Mucosa of stomach (tissue), 1 donor: ENCODE data around the gene SV2B.

Experiments
- H3K27me3 ChIP-seq: one replicate; pipeline ENCODE4 v1.7.0; 2013; ENCODE audit warnings: mild to moderate bottlenecking, low read length; ENCODE audit not compliant: control insufficient read depth, insufficient read depth
- H3K36me3 ChIP-seq: one replicate; pipeline ENCODE4 v1.7.0; 2013; ENCODE audit warnings: low read length; ENCODE audit not compliant: control insufficient read depth, insufficient read depth
- H3K4me1 ChIP-seq: one replicate; pipeline ENCODE4 v1.7.0; 2013; ENCODE audit warnings: mild to moderate bottlenecking, low read length; ENCODE audit not compliant: control insufficient read depth, insufficient read depth
- H3K4me3 ChIP-seq: one replicate; pipeline ENCODE4 v1.7.0; 2013; ENCODE audit warnings: low read length
- H3K9ac ChIP-seq: one replicate; pipeline ENCODE4 v1.7.0; 2013; ENCODE audit warnings: mild to moderate bottlenecking, low read length, moderate library complexity
- H3K9me3 ChIP-seq: one replicate; pipeline ENCODE4 v1.7.0; 2013; ENCODE audit warnings: mild to moderate bottlenecking, low read length, moderate library complexity; ENCODE audit not compliant: control insufficient read depth
- donor health status: Pancreatic carcinoma.

Gene SV2B

DNA sequence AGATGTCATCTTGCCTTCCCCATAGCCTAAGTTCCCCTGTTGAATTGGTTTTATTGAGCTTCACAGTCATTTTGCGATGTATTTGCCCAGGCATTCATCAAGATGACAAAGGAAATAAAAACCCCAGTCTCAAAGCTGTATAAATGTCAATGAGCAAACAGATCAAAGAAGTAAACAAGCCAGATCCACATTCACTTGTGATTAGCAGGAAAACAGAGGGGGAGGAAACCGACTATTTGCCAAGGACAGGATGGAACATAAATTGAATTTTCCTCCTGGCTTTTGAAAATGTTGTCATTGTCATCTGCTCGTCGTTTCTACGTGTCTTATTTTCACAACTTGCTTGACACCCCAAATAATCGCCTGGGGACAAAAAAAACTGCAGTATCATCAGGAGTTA, 83.5 kb downstream of the SV2B start:
- H3K27me3 ChIP-seq, result no peaks in the 10 kb centered on the region

GRCh38 chr15:91184441-91184840, 84.4 kb downstream of the SV2B start:
- Histone ChIP-seq H3K4me1 (no peaks in the 10 kb centered on the region), H3K27me3 (no peaks in the 10 kb centered on the region), H3K9me3 (no peaks in the 10 kb centered on the region), H3K36me3 (no peaks in the 10 kb centered on the region), H3K9ac (no peak overlapping the region), H3K4me3 (no peak overlapping the region)

More for the DNA sequence above, 83.5 kb downstream of the SV2B start:
- Histone ChIP-seq H3K9ac (no peak overlapping the region), H3K9me3 (no peaks in the 10 kb centered on the region), H3K4me3 (no peak overlapping the region), H3K4me1 (no peaks in the 10 kb centered on the region), H3K36me3 (no peaks in the 10 kb centered on the region)

- no peaks in the 10 kb centered on the region for H3K27me3 ChIP-seq
- no peaks in the 10 kb centered on the region for H3K36me3 ChIP-seq
- H3K4me3 ChIP-seq, result no peak overlapping the region
- H3K9me3 ChIP-seq, result no peaks in the 10 kb centered on the region
- H3K9ac ChIP-seq, result no peak overlapping the region
- H3K4me1 ChIP-seq, result no peaks in the 10 kb centered on the region
Measured at GRCh38 chr15:91186904-91187656, 87.0 kb downstream of the SV2B start.

- Histone ChIP-seq H3K9me3 (no peaks in the 10 kb centered on the region), H3K27me3 (no peaks in the 10 kb centered on the region), H3K4me3 (no peak overlapping the region), H3K36me3 (no peaks in the 10 kb centered on the region), H3K9ac (no peak overlapping the region), H3K4me1 (no peaks in the 10 kb centered on the region)
Measured at GRCh38 chr15:91192285-91192684, 92.2 kb downstream of the SV2B start.

GRCh38 chr15:91192690-91193377, 92.8 kb downstream of the SV2B start:
- H3K27me3 ChIP-seq, result no peaks in the 10 kb centered on the region
- no peak overlapping the region for H3K4me3 ChIP-seq
- H3K9ac ChIP-seq, result no peak overlapping the region
- H3K9me3 ChIP-seq, result no peaks in the 10 kb centered on the region
- no peaks in the 10 kb centered on the region for H3K4me1 ChIP-seq
- H3K36me3 ChIP-seq, result no peaks in the 10 kb centered on the region

GRCh38 chr15:91193378-91193720, 93.3 kb downstream of the SV2B start:
- Histone ChIP-seq H3K36me3 (no peaks in the 10 kb centered on the region), H3K9me3 (no peaks in the 10 kb centered on the region)

DNA sequence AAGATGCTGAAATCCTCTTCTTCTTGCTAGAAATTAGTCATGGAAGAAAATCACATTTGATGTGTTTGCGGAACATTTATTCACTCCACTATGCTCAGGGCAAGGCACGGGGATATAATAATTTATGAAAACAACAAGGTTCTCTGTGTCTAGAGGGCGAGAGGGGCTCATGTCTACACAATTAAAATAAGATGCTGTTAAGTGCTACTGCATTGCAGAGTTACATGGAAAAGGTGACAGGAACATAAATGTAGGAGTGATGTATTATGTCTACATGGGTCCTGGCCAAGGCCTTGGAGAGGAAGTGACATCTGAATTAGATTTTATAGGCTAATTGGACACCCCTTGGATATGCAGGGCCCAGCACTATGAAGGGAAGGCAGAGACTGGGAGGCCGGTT, 96.1 kb downstream of the SV2B start:
- no peak overlapping the region for H3K4me3 ChIP-seq

More at GRCh38 chr15:91193378-91193720, 93.3 kb downstream of the SV2B start:
- Histone ChIP-seq H3K27me3 (no peaks in the 10 kb centered on the region), H3K9ac (no peak overlapping the region), H3K4me3 (no peak overlapping the region), H3K4me1 (no peaks in the 10 kb centered on the region)

DNA sequence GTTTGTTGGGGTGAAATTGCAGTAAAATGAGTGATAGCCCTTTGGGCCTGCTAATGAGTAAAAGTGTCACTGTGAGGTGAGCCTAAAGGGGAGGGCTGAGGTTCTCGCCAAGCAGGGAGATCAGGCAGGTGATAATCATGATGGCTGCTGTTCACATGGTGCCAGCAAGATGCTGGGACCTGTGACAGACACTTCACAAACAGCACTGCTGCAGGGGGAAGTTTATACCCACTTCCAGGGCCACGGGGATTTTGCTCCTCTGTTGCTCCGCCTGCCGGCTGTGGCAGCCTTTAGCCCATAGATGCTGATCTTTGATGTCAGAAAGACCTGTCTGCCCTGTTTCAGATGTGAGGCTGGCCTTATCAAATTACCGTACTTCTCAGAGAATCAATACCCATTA, 96.7 kb downstream of the SV2B start:
- Histone ChIP-seq H3K4me1 (no peaks in the 10 kb centered on the region), H3K36me3 (no peaks in the 10 kb centered on the region), H3K27me3 (no peaks in the 10 kb centered on the region), H3K9ac (no peak overlapping the region), H3K4me3 (no peak overlapping the region), H3K9me3 (no peaks in the 10 kb centered on the region)

More for the DNA sequence above, 96.1 kb downstream of the SV2B start:
- no peaks in the 10 kb centered on the region for H3K36me3 ChIP-seq
- no peaks in the 10 kb centered on the region for H3K4me1 ChIP-seq
- H3K9ac ChIP-seq, result no peak overlapping the region
- no peaks in the 10 kb centered on the region for H3K27me3 ChIP-seq
- H3K9me3 ChIP-seq, result no peaks in the 10 kb centered on the region

GRCh38 chr15:91199511-91199910, 99.5 kb downstream of the SV2B start:
- Histone ChIP-seq H3K4me1 (no peaks in the 10 kb centered on the region), H3K9ac (no peak overlapping the region), H3K36me3 (no peaks in the 10 kb centered on the region), H3K9me3 (no peaks in the 10 kb centered on the region), H3K27me3 (no peaks in the 10 kb centered on the region), H3K4me3 (no peak overlapping the region)

DNA sequence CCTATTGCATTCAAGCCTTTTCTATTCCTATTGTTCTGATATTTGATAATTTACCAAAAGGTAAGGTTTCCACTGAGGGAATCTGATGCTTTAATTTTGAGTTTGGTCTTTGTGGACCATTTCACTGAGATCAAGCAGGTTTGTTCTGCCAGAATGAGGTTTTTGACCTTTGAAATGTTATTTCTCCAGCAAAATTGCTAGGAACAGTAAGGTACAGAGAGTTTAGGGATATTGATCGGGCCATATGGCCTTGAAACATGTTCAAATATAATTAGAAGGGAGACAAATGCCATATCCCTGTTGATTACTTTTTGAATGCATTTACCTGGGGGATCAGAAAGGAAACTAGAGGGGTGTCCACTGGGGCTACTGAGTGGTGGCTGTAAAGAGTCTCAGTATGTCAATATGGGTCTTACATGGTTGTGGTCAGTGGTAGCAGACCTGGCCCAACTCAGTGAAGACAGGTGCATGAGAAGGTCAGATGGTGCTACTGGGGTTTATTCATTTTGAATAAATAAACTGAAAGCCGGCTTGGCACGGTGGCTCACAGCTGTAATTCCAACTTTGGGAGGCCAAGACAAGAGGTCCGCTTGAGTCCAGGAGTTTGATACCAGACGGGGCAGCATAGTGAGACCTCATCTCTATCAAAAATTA, 100.2 kb downstream of the SV2B start:
- no peak overlapping the region for H3K9ac ChIP-seq
- no peak overlapping the region for H3K4me3 ChIP-seq
- no peaks in the 10 kb centered on the region for H3K9me3 ChIP-seq
- H3K27me3 ChIP-seq, result no peaks in the 10 kb centered on the region
- H3K36me3 ChIP-seq, result no peaks in the 10 kb centered on the region
- no peaks in the 10 kb centered on the region for H3K4me1 ChIP-seq

DNA sequence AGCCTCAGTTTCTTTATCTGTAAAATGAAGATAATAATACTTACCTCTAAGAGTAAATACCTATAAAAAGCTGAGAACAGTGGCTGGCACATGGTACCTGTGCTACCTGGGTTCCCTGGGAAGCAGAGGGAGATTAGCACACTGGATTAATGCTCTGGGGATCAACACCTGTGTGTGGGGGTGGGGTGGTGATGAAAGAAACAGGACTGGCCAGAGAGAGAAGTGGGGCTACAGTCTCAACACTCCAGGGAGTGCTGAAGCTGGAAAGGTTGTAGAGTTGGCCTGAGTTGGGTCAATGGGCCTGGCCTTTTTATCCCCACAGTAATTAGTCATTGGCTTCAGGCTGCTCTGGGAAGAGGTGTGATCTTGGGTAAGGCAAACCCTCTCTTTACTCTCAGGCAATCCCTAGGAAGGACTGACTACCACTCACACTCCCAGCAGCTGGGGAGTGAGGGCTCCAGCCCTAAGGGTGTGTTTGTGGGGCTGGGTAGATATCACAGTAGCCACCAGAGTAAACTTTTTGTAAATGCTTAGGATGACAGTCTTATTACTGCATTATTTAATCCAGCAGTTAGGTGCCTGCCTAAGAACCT, 102.5 kb downstream of the SV2B start:
- Histone ChIP-seq H3K27me3 (no peaks in the 10 kb centered on the region), H3K36me3 (no peaks in the 10 kb centered on the region), H3K9me3 (no peaks in the 10 kb centered on the region), H3K4me1 (no peaks in the 10 kb centered on the region), H3K9ac (no peak overlapping the region), H3K4me3 (no peak overlapping the region)

DNA sequence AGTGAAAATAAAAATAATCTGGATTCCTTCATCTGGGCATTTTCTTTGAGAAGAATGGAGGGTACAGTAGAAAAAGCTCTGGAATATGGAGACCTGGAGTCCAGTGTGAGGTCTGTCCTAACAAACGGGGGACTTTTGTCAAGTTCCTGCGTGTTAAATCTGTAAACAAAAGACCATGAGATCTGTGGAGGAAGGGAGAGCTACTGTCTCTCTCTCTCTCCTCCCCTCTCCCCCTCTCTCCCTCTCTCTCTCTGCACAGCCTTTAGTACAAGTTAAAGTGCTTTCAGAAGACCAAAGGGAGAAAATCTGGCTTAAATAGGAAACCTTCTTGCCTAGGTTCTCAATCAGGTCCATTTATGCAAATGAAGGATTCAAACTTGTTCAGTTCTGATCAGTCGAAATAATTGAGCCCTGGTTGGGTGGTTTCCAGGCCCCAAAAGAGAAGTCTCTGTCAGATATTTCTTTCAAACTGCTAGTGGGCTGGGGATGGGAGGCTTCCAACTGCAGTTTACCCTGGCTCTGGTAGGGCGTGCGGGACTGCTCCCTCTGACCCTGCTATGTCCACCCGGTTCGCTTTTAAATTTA, 103.7 kb downstream of the SV2B start:
- Histone ChIP-seq H3K4me3 (no peak overlapping the region), H3K4me1 (no peaks in the 10 kb centered on the region), H3K27me3 (no peaks in the 10 kb centered on the region), H3K9ac (no peak overlapping the region), H3K9me3 (no peaks in the 10 kb centered on the region), H3K36me3 (no peaks in the 10 kb centered on the region)
